Activated CD4-positive, CD25-positive, alpha-beta regulatory T cell treated with anti-CD3 and anti-CD28 coated beads, Interleukin-2, amount 50 U/mL, for 72 hours (primary cell): ENCODE results near the gene C19orf12.
"Not testable (repeated sequence)": the region's sequence is repeated elsewhere in the genome, so short reads cannot be mapped to it uniquely, and the experiment has no call there.

ENCODE experiments used
- DNase-seq: peaks from one replicate; pipeline ENCODE4 v3.0.0; 2021

Gene C19orf12

GRCh38 chr19:29724746-29725145 is 9.7 kb upstream of the C19orf12 start:
- DNase-seq: no peak

DNA sequence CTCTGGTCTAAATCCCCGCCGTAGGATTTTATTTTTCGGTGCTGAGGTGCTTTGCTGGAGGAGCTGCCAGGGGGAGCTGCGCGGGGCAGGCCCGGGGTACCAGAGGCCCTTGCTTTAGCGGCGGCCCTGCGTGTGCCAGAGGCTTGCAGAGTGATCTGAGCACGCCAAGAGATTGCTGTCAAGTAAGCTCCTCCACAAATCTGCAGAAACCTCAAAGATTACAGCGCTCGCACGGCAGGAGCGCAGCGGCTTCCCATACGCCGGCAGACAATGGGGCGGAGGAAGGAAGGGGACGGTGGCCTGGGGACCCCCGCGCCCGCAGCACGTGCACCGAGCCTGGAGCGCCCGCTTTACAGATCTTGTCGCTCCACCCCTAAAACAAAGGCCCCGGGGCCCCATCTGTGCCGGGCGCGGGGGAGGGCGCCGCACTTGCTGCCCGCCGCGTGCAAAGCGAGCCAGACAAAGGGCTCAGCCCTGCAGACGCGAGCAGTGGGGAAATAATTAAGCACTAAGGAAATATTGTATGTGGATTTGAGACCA is 9.1 kb upstream of the C19orf12 start:
- DNase-seq: no peak

- no peak for DNase-seq
Measured at GRCh38 chr19:29717051-29717450, 2.0 kb upstream of the C19orf12 start.

- no peak for DNase-seq
Measured at GRCh38 chr19:29715701-29716581, 880 bp upstream of the C19orf12 start.

DNA sequence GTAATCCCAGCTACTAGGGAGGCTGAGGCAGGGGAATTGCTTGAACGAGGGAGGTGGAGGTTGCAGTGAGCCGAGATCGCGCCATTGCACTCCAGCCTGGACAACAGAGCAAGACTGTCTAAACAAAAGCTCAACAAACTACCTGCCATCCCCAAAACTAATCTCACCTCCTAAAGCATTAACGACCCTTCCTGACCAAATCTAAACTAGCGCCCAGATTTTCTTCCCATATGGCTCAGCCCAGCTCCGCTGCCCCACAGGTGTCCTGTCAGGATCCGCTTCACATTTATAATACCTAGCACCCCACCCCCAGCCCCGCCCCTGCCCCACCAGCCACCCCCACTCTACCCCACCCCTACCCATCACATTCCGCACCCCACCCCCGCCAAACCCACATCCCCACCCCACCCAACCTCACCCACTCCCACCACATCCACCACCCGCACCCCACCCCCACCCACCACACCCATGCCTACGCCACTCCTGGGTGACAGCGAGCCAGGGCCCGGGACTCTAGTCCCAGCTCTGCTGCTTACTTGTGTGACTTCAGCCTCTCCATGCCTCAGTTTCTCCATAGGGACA is 599 bp downstream of the C19orf12 start:
- DNase-seq: no peak

DNA sequence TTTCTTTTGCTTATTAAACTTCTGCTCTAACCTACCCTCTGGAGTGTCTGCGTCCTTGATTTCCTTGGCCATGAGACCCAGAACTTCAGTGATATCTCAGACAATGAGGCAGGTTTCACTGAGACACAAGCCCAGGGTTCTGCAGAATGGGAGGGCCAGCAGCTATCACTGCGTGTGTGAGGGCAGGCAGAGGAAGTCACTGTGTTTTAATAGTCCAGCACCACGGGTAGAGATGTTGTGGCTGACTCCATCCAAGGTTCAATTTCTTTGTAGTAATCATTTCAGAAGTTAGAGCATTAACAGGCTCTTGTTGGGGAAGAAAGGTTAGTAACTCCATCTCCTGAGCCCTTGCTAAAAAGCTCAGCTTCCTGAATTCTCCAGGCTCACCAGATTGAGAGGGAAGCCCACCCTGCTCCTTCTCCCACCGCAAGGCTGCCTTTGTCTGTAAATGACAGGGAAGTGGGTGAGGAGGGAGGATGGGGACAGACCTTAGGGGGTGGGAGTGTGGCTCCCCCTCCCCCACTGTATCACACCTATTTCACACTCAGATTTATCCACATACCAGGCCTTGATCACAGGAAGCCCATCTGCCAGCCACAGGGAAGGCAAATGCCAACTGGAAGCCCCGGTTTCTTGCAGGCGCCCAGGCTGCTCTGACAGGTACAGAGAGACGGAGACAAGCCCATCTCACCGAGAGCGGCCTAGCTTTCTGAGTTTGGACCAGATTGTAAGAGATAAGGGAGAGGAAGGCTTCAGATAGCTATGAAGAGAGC is 2.1 kb downstream of the C19orf12 start:
- DNase-seq: no peak

DNA sequence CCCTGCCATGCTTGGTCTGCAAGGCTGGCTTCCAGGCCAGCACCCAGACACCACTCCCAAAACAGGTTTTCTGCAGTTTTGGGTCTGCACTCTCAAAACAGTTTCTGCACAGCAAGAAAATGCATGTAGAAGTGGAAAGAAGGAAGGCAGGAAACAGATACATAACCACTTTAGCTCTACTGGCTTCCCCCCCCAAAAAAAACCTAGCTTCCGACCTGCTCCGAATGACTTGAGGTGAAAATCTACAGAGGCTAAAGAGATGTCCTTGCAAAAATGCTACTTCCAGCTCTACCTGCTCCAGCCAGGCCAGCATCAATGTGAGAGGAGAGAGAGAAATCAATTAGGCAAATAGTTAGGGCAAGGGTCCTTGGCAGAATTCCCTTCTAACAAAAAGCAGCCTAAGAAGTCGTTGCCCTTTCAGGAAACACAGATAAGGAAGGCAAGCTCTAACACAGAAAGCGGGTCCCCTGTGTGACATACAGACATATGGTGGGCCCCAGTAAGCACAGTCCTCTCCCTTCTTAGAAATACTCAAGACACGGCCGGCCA is 3.4 kb downstream of the C19orf12 start:
- no peak for DNase-seq

GRCh38 chr19:29709440-29709798 is 5.6 kb downstream of the C19orf12 start:
- DNase-seq: not testable (repeated sequence)

- DNase-seq: no peak
Measured at GRCh38 chr19:29708554-29709439, 6.3 kb downstream of the C19orf12 start.

DNA sequence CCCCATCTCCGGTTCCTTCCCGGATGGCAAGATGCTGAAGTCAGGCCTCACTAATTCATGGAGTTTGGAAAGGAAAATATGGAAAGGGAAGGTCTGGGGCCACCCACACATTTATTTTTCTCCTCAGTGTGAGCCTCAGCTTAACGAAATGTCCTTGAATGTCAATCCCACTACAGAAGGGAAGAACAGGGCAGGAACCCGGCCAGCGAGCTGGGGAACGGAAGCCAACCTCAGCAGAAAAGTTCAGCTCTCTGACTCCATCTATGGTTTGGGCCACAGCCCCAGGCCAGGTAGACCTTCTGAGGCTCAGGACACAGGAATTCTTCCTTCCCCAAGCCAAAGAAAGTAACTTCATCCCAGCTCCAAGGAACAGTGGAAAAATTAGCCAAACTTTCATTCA is 8.4 kb downstream of the C19orf12 start:
- no peak for DNase-seq

- no peak for DNase-seq
Measured at GRCh38 chr19:29705706-29706105, 9.4 kb downstream of the C19orf12 start.

- DNase-seq: no peak
Measured at GRCh38 chr19:29704562-29705558, 10.2 kb downstream of the C19orf12 start.

DNA sequence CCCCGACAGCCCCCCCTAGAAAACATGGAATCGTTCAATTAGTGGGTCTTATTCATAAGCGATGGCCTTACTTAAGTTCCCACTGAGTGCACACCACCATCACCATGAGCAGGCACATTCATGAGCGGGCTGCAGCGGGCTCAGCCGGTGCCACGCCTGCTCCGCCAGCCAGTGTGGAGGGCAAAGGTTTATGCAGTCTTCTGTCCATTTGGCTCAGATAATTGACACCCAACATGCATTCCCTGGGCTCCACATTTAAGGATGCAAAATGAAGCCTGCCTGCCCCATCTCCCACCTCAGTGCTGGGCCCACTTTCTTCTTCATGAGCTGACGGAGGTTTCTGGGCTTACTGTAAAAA is 12.1 kb downstream of the C19orf12 start:
- no peak for DNase-seq

GRCh38 chr19:29702161-29702962 is 12.7 kb downstream of the C19orf12 start:
- no peak for DNase-seq

DNA sequence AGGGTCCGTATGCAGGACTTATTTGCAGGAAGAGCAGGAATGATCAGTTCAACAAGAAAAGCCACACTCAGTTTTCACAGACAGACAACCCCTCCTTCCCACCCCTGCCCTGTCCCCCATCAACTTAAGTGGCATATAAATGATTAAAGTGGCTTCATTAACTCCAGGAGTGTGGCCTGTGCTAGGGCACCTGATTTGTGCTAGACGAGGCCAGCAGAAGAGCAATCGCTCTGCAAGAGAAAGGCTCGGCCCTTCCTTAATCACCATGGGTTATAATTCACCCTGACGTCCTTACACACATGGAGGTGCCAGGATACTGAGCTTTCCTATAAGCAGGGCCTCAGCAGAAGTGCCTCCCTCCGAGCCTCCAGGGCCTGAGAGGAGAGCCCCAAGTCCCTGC is 14.6 kb downstream of the C19orf12 start:
- no peak for DNase-seq

DNA sequence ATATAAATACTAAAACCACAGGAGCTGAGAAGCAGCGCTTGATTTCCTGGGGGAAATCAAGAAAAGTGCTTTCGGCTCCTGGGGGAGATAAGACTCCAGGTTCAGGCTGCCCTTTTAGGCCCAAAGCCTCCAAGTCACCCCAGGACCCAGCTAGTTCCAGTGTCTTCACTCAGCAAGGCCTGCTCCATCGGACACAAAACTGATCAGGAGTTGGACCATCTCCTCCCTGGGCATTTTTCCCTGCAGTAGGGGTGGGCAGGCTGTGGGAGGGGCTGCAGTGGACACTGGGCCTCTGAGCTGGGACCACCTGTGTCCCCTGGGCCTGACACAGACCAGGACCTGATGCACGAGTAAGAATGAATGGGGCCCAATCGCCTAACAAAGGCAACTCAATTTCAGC is 15.2 kb downstream of the C19orf12 start:
- DNase-seq: no peak

GRCh38 chr19:29697523-29698261 is 17.4 kb downstream of the C19orf12 start:
- DNase-seq: no peak

GRCh38 chr19:29696565-29696846 is 18.6 kb downstream of the C19orf12 start:
- DNase-seq: no peak

GRCh38 chr19:29695765-29696564 is 19.1 kb downstream of the C19orf12 start:
- no peak for DNase-seq
